HUES6 (cell line): ENCODE data around the gene ADAMTSL1.

Experiments used
- H3K27ac ChIP-seq: 2 replicates; pipeline ENCODE4 v1.7.0; 2013; ENCODE audit warnings: low read depth, mild to moderate bottlenecking, low read length, inconsistent platforms
- H3K27me3 ChIP-seq: 2 replicates; pipeline ENCODE4 v1.6.1; 2013; ENCODE audit warnings: low read length; ENCODE audit not compliant: control insufficient read depth, insufficient read depth
- H3K36me3 ChIP-seq: 2 replicates; pipeline ENCODE4 v1.6.1; 2013; ENCODE audit warnings: low read length; ENCODE audit not compliant: control insufficient read depth, insufficient read depth
- H3K4me1 ChIP-seq: 2 replicates; pipeline ENCODE4 v1.6.1; 2013; ENCODE audit warnings: low read length; ENCODE audit not compliant: control insufficient read depth, insufficient read depth
- H3K4me3 ChIP-seq: 2 replicates; pipeline ENCODE4 v1.5.1; 2013; ENCODE audit warnings: low read depth, low read length
- H3K9ac ChIP-seq: one replicate; pipeline ENCODE4 v1.6.1; 2013; ENCODE audit warnings: mild to moderate bottlenecking, low read length
- H3K9me3 ChIP-seq: 2 replicates; pipeline ENCODE4 v1.6.1; 2013; ENCODE audit warnings: low read depth, low read length; ENCODE audit not compliant: control insufficient read depth, insufficient read depth

Gene ADAMTSL1

GRCh38 chr9:18741359-18741758 is 267.4 kb downstream of the ADAMTSL1 start:
- H3K36me3 ChIP-seq: no peaks in the 10 kb centered on the region
- H3K4me1 ChIP-seq: peaks cover 4% of the 10 kb centered on the region
- no peaks in the 10 kb centered on the region for H3K27me3 ChIP-seq
- no peaks in the 10 kb centered on the region for H3K9me3 ChIP-seq
- H3K27ac ChIP-seq: no peak overlapping the region
- H3K9ac ChIP-seq: no peak overlapping the region
- H3K4me3 ChIP-seq: no peak overlapping the region

- H3K4me1 ChIP-seq: peaks cover 4% of the 10 kb centered on the region
- no peaks in the 10 kb centered on the region for H3K36me3 ChIP-seq
- no peaks in the 10 kb centered on the region for H3K9me3 ChIP-seq
- no peak overlapping the region for H3K27ac ChIP-seq
- no peak overlapping the region for H3K9ac ChIP-seq
- H3K4me3 ChIP-seq: no peak overlapping the region
- no peaks in the 10 kb centered on the region for H3K27me3 ChIP-seq
Observed at GRCh38 chr9:18741945-18742344, 268.0 kb downstream of the ADAMTSL1 start.

GRCh38 chr9:18743421-18743820 is 269.5 kb downstream of the ADAMTSL1 start:
- Histone ChIP-seq H3K27me3 (no peaks in the 10 kb centered on the region), H3K27ac (no peak overlapping the region), H3K9ac (no peak overlapping the region), H3K4me3 (no peak overlapping the region), H3K36me3 (no peaks in the 10 kb centered on the region), H3K4me1 (peaks cover 4% of the 10 kb centered on the region), H3K9me3 (no peaks in the 10 kb centered on the region)

- Histone ChIP-seq H3K36me3 (no peaks in the 10 kb centered on the region), H3K4me3 (no peak overlapping the region), H3K27me3 (no peaks in the 10 kb centered on the region), H3K9me3 (no peaks in the 10 kb centered on the region), H3K9ac (no peak overlapping the region), H3K4me1 (peaks cover 4% of the 10 kb centered on the region), H3K27ac (no peak overlapping the region)
Observed at GRCh38 chr9:18743971-18744370, 270.0 kb downstream of the ADAMTSL1 start.

- no peak overlapping the region for H3K27ac ChIP-seq
- peaks cover 4% of the 10 kb centered on the region for H3K4me1 ChIP-seq
- H3K27me3 ChIP-seq: no peaks in the 10 kb centered on the region
- H3K36me3 ChIP-seq: no peaks in the 10 kb centered on the region
- no peaks in the 10 kb centered on the region for H3K9me3 ChIP-seq
- no peak overlapping the region for H3K9ac ChIP-seq
- H3K4me3 ChIP-seq: no peak overlapping the region
Observed at GRCh38 chr9:18745710-18746109, 271.8 kb downstream of the ADAMTSL1 start.

GRCh38 chr9:18746631-18747030 is 272.7 kb downstream of the ADAMTSL1 start:
- no peak overlapping the region for H3K27ac ChIP-seq
- H3K9me3 ChIP-seq: no peaks in the 10 kb centered on the region
- H3K9ac ChIP-seq: no peak overlapping the region
- no peak overlapping the region for H3K4me3 ChIP-seq
- H3K27me3 ChIP-seq: no peaks in the 10 kb centered on the region
- peaks cover 3% of the 10 kb centered on the region for H3K4me1 ChIP-seq
- no peaks in the 10 kb centered on the region for H3K36me3 ChIP-seq

- no peak overlapping the region for H3K9ac ChIP-seq
Observed at GRCh38 chr9:18747595-18747994, 273.6 kb downstream of the ADAMTSL1 start.

GRCh38 chr9:18748251-18748701 is 274.3 kb downstream of the ADAMTSL1 start:
- Histone ChIP-seq H3K9ac (no peak overlapping the region), H3K4me1 (no peaks in the 10 kb centered on the region), H3K9me3 (no peaks in the 10 kb centered on the region), H3K27me3 (no peaks in the 10 kb centered on the region), H3K4me3 (no peak overlapping the region), H3K36me3 (no peaks in the 10 kb centered on the region), H3K27ac (no peak overlapping the region)

More at GRCh38 chr9:18747595-18747994, 273.6 kb downstream of the ADAMTSL1 start:
- Histone ChIP-seq H3K36me3 (no peaks in the 10 kb centered on the region), H3K4me3 (no peak overlapping the region), H3K27ac (no peak overlapping the region), H3K4me1 (no peaks in the 10 kb centered on the region), H3K27me3 (no peaks in the 10 kb centered on the region), H3K9me3 (no peaks in the 10 kb centered on the region)

- Histone ChIP-seq H3K27ac (no peak overlapping the region), H3K4me1 (no peaks in the 10 kb centered on the region), H3K9me3 (no peaks in the 10 kb centered on the region), H3K27me3 (no peaks in the 10 kb centered on the region), H3K9ac (no peak overlapping the region), H3K36me3 (no peaks in the 10 kb centered on the region), H3K4me3 (no peak overlapping the region)
Observed at GRCh38 chr9:18749711-18750110, 275.8 kb downstream of the ADAMTSL1 start.

- Histone ChIP-seq H3K36me3 (no peaks in the 10 kb centered on the region), H3K4me1 (no peaks in the 10 kb centered on the region)
Observed at GRCh38 chr9:18753904-18754303, 280.0 kb downstream of the ADAMTSL1 start.

GRCh38 chr9:18754537-18754936 is 280.6 kb downstream of the ADAMTSL1 start:
- Histone ChIP-seq H3K27me3 (no peaks in the 10 kb centered on the region), H3K4me3 (no peak overlapping the region), H3K4me1 (no peaks in the 10 kb centered on the region), H3K9me3 (no peaks in the 10 kb centered on the region), H3K9ac (no peak overlapping the region), H3K36me3 (no peaks in the 10 kb centered on the region), H3K27ac (no peak overlapping the region)

More at GRCh38 chr9:18753904-18754303, 280.0 kb downstream of the ADAMTSL1 start:
- Histone ChIP-seq H3K9me3 (no peaks in the 10 kb centered on the region), H3K27ac (no peak overlapping the region), H3K9ac (no peak overlapping the region), H3K27me3 (no peaks in the 10 kb centered on the region), H3K4me3 (no peak overlapping the region)

GRCh38 chr9:18755263-18755662 is 281.3 kb downstream of the ADAMTSL1 start:
- no peaks in the 10 kb centered on the region for H3K4me1 ChIP-seq
- no peak overlapping the region for H3K9ac ChIP-seq
- no peaks in the 10 kb centered on the region for H3K27me3 ChIP-seq
- no peaks in the 10 kb centered on the region for H3K9me3 ChIP-seq
- H3K36me3 ChIP-seq: no peaks in the 10 kb centered on the region
- no peak overlapping the region for H3K4me3 ChIP-seq
- no peak overlapping the region for H3K27ac ChIP-seq
